SIG-M5 treated with dmso at 0.1 percent for 504 hours (cell line): ENCODE results near the gene EIF2A.
A peak's percentile ranks its signal among the peaks of the same experiment; 100 is the strongest.

Experiments
- DNase-seq: peaks from one replicate; lab custom pipeline; 2025; ENCODE audit not compliant: unreplicated experiment; lab: John Stamatoyannopoulos, UW

EIF2A gene

DNA sequence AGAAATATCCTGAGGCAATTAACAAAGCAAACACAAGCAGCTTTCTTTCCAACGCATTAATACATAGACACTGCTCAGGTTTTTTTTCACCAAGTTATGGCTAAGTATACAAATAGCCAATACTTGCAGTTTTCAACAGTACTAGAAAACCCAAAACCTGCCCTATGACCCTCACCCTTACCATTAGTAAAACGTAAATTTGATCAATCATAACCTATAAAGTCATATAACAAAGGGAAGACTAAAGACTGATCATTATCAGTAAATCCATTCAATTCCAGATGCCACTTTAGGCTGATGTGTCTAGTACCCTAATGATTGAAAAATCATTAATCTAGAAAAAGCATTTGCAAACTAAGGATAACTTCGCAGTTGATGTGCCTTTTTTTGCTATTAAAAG lies 3.5 kb upstream of the EIF2A start:
- DNase-seq: no peak

DNA sequence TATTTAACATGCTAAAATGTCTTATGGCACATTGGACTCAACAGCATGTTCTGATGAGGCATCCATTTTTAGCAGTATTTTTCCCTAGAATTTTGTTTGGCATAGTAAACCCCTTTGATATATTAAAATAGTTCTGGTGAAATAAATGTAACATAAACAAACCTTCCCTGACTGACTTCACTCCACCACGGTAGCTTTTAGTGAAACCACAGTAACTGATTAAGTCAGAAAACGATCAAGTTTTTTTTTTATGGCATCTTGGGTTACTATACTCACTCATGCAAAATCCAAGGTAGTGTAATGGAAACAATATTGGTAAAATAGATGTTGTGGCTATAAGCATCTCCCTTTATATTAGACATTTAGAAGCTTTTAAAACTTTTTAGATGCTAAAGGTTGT lies 3.1 kb upstream of the EIF2A start:
- no peak for DNase-seq

DNA sequence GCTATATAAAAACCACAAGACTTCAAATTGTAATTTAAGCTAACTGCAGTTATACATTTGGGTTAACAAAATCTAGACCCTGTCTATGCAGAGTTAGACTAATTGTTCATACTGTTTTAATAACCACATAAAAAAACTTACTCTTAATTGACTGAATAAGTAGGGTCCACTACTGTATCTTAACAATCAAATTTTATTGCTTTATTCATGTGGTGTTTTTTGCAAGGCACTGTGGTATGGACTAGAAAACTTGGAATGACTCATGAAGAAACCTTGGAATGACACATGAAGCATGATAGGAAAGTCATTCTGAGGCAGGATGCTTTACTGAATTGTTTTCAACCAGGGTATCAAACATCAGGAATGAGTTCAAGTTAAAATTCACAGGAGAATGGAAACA lies 2.5 kb upstream of the EIF2A start:
- DNase-seq: no peak

DNA sequence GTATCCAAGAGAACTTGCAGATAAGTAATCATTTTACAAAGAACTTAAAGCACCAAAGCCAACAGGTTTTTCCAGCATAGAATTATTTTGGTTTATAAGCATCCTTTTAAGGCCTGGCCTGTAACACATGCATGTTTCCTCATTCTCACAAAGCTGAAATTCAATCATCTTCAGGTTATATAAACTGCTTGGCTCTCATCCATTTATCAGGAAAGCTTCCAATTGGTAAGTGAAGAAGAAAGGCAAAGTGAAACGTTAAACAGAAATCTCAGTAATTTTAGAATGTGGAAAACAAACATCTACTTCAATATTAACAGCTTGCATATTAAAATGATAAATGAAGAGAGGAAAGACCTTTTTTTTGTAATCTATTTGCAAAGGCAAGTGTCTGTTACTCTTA lies 1.9 kb upstream of the EIF2A start:
- DNase-seq: no peak

DNA sequence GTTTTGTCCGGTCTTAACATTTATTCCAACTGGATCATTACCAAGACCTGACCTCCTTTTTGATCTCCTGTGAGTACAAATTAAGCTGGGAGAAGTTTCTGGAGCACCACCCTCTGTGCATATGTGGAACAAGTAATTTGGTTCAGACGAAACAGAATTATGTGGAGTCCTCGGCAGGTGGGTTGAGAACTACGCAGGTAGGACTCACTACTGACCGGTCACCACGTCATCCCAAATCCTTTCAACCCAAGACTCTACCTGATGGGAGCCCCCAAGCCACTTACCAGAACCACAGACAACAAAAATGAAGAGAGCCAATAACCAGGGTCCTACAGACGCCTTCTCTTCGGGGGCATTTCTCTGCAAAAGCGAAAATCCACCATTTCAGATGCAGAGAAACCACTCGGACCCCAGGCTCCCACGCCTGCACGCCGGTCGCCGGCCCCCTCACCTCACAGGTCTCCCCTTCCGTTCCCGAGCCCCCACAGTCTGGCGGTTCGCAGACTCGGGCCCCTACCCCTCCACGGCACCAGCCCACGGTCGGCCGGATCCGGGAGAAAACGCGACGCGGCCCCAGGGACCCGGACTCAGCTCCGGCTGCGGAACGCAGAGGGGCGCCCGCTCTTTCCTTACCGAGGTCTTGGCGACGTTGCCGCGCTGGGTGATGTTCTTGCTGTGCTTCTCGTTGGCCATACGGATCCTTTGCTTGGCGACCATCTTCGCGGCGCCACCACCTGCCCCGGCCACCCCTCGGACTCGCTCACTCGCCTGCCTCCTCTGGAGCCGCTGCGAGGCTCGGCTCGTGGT lies 965 bp upstream of the EIF2A start:
- peak; percentile 37 for DNase-seq

DNA sequence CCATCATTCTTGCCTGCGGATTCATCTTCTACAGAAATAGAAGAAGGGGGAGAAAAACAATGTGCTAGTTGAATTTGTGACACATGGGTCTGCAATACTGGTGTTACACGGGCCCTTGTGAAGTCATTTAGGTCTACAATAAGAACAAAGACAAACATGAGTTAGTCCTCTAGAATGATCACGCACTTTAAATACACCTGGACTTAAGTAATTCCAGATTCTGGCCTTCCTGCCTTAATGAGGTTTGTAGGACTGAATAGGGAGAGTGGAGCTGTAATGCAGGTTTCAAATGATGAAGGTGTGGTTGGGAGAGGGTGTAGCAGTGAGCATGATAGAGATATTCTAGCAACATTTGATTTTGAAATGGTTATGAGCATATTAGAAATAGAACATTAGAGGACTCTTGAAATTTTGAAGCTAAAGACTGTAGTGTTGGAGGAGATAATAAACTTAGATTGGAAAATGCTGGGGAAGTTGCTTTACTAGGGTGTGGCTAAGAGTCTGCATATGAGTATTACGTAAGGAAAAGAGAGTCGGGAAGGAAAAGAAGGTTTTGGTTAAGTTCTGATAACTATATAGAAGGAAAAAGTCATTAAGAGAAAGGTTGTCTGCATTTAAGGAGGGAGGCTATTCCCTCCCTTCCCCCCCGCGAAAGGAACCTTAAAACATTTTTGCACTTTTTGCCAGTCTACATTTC lies 606 bp downstream of the EIF2A start:
- DNase-seq: peak; percentile 74

DNA sequence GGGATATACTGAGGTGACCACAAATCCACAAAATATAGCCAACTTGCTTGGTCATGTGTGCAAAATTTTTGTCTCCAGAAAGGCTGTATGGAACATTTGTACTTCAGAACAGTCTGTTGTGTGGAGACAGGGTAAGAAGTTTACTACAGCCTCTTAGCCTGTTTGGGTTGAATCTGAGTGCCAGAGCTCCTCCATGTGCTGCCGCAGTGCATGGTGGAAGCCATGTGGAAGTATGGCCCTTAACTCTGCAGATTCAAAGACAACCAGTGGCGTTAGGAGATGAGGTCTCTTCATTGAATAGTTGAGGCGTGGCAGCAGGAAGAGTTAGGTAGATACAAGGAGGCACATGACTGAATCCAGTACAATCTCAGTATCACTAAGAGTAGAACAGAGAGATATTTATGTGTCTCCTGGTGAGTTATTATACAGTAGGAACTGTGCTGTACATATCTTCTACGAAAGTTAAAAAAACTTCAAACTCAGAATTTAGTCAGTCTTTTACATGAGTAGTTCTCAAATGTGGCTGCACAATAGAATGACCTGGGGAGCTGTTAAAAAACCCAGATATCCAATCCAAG lies 9.4 kb downstream of the EIF2A start:
- DNase-seq: no peak

DNA sequence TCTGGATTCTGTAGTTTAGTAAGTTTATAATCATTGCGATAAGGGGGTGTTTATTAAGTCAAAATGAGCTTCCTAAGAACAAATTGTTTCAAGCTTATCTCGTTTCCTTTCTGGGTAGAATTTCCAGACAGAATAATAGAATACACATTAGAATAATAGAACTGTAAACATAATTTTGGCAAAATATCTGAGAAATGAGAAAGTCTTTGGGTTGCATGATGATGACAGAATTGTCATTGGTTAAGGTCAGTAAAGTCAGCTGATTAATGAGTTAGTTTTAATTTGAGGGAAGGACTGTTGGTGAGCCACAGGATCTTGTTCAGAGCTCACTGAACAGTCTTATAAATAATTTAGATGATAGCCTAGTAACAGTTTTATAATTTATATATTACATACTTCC lies 10.2 kb downstream of the EIF2A start:
- no peak for DNase-seq

DNA sequence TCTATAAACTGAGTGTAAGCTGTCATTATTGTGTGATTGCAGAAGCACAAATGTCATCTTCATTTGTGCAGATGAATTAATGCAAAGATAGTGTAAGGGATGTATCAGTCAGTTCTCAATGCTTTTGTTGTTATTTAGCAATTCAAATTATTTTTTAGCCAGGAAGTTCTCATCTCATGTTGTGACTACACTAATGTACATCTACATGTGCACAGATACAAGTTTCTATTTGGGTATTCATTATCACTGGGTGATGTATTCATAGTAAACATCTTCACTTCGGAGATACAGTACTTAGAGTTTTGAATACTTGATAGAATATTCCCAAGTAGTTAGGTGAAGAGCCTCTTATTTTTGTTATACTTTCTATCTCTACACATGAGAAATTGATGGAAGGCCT lies 11.1 kb downstream of the EIF2A start:
- no peak for DNase-seq

DNA sequence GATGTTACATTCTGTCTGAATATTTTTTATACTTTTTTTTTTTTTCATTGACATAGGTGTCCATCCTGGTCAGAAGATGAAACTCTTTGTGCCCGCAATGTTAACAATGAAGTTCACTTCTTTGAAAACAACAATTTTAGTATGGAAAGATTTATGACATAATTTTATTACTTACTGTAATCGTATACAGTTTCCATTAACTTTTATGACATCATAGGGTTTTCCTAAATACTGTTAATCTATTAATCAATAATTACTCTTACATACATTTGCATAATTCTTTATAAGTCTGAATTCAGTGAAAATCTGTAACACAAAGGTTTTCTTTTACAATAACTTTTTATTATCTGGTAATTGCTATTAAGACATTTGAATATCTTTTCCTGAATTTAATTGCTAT lies 17.7 kb downstream of the EIF2A start:
- DNase-seq: no peak

DNA sequence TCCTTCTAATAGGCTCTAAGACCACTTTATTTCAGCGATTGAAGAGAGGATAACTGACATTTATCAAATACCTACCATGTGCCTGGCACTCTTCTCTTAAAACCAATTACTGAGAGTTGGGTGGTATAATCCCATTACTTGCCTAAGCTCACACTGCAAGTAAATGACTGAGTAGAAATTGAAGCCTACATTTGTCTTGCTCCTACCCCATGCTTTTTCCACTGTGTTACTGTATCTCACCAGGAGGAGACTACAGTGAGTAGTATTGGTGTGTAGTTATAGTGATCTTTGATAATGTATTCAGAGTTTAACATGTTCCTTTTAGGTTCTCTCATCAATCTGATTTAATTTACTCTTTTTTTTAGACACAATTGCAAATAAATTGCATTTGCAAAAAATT lies 20.7 kb downstream of the EIF2A start:
- no peak for DNase-seq

DNA sequence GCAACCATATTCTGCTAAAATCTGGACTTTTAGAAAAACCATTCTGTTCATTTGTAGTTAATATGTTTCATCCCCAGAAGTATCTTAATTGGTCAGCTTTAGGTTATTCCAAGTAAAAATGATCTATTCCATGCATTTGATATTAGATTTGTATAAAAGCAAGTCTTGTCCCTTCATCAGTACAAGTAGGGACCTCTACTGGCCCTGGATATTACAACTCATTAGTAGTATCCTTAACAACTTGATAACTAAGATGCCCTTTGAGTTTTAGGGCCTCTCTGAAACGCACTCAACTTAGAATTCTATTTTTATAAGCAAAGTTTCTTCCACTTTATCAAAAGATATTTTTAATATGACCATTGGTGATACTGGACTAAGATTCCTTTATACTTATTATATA lies 31.3 kb downstream of the EIF2A start:
- peak; percentile 11 for DNase-seq

DNA sequence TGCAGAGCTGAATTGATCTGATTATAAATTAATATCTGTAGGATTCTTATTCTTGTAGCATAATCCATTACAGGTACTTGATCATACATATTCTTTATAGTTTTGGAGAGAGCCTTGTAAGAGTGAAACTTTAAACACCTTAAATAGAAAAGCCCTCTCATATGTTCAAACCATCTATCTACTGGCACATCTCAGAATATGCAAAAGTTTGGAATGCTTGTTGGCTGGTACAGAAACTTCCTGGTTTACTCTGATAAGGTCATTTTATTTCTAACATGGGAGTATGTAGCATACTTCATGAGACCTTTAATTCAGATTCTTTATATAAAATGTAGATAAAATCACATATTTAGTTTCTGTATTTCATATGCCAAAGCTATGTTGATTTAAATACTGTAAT lies 34.6 kb downstream of the EIF2A start:
- DNase-seq: no peak

DNA sequence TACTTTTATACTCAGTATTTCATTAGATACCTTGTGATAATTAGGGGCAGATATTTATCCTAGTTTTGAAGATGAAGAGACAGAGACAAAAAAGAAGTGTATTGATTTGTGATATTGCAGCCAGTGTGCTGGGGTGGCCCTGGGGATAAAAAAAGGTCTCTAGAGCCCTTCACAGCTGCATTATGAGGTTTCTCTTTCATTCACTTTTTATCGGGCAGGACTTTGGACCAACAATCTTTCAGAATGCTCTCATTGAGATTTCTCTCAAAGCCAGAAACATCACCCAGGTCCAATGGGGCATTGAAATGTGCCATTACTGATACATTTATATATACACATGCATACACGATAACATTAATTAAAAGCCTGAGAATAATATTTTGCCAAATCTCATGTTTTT lies 36.0 kb downstream of the EIF2A start:
- DNase-seq: no peak

DNA sequence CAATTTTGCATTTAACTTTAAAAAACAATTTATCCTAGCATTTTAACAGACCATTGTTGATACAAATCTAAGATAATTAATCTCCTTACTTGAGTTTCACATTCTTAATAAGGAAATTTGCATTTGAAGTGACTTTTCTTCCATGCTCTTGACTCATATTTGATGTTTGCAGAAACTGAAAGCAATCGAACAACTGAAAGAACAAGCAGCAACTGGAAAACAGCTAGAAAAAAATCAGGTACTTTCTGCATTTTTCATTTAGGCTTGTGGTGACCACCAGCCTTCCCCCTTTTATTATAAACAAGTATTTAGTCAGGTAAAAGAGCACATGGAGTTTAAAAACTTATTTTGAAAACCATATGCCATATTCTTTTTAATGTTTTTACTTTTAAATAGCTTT lies 36.4 kb downstream of the EIF2A start:
- no peak for DNase-seq

DNA sequence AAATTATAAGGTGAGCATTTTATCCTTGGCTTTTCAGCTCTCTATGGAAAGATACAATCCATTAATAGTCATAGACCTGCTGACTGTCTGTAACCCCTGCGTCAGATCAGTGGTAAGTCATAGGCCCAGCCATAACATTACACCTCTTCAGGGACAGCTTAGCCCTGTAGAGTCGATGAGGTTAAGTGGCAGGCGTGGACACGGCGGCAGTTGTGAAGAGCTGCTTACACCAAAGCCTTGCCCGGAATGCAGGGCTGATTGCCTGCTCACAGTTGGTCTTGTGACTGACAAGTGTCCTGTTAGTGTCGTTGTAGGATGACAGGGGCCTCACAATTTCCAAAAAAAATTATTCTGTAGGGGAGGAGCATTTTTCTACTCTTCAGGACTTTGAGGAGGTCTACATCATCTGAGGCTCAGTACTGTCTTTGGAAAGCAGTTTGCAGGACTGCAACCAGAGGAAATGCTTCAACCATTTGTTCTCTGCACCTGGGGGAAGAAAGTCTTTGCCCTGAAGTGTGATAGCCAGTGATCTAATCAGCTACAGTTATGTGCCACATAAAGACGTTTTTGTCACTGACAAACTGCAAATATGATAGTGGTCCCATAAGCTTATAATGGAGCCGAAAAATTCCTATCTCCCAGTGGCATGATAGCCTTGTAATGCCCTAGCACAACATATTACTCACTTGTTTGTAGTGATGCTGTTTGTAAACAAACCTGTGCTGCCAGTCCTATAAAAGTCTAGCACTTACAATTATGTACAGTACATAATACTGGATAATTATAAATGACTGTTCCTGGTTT lies 41.6 kb downstream of the EIF2A start:
- DNase-seq: no peak

DNA sequence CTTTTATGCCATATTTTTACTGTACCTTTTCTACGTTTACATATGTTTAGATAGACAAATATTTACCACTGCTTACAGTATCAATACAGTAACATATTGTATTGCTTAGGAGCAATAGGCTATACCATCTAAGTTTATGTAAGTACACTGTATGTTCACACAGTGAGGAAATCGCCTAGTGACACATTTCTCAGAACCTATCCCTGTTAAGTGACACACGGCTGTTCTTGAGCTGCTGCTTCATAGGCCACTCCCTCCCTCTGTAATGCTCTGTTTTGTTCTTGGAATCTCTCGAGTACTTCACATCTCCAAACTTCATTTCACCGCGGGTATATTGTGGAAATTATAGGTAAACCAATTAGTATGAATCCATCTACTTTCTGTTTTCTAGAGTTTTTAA lies 43.2 kb downstream of the EIF2A start:
- DNase-seq: peak; percentile 5

DNA sequence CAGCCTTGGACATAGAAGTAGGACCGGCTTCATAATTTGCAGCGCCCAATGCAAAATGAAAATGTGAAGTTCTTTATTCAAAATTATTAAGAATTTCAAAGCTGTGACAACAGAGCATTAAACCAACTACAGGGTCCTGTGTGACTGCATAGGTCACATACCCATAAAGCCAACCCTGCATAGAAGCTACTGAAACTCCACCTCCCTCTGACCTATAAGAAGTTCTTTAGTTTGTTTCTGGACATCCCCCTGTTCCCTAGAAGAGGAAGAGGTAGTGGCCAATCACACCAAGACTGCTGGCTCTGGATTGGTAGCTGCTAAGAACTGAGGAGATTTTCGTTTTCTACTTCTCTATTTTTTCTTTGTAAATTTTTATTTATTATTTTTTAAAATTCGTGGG lies 47.6 kb downstream of the EIF2A start:
- no peak for DNase-seq

DNA sequence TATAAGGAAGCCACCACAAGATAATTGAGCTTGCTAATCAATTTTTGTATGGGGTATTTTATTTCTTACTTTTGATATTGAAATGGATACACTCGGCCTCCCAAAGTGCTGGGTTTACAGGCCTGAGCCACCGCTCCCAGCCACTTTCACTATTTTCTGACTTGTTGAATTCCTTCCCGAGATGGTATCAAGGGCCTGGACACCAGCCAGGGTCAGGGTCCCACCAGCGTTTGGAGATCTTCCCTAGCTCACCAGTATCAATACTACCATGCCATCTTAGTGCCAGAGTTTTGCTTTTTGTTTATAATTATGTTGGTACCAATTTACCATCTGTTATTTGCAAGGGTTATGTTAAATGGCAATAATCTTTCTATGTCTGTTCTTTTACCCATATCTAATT lies 51.1 kb downstream of the EIF2A start:
- DNase-seq: no peak

DNA sequence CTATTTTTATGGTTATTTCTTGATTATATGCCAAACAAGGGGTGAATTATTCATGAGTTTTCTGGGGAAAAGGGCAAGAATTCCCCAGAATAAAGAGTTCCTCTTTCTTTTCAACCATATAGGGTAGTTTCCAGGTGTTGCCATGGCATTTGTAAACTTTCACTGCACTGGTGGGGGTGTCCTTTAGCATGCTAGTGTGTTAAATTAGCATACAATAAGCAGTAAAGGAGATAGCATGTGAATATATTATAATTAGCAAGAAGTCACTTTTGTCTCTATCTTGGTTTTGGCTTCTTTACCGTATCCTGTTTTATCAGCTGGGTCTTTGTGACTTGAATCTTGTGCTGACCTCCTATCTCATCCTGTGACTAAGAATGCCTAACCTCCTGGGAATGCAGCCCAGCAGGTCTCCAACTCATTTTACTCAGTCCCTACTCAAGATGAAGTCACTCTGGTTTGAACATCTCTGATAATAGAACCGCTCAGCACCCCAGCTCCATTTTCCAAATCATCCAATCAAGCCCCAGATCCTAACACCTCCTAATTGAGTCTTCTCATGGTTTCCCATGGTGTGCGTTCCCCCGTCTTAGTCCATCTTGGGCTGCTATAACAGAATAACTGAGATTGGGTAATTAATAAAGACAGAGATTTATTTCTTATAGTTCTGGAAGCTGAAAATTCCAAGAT lies 53.2 kb downstream of the EIF2A start:
- DNase-seq: no peak
